NCI-H69 (cell line): Measurements from ENCODE around the gene SIPA1L3.
"Not testable (repeated sequence)": the region's sequence is repeated elsewhere in the genome, so short reads cannot be mapped to it uniquely, and the experiment has no call there.

ENCODE experiments used
- DNase-seq: peaks from one replicate; lab custom pipeline; 2025; lab: John Stamatoyannopoulos, UW

Gene SIPA1L3

DNA sequence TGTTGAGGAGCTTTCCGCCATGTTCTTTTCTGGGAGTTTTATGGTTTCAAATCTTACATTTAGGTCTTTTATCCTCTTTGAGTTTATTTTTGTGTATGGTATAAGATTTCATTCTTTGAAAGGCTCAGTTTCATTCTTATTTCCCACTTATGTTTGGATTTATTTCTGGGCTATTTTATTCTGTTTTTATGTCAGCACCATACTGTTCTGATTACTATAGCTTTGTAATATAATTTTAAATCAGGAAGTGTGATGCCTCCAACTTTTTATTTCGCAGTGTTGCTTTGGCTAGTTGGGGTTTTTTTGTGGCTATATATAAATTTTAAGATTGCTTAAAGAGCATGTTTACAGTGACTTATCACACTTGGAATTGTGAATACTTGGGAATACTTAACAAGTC lies 135.1 kb downstream of the SIPA1L3 start:
- no peak for DNase-seq

DNA sequence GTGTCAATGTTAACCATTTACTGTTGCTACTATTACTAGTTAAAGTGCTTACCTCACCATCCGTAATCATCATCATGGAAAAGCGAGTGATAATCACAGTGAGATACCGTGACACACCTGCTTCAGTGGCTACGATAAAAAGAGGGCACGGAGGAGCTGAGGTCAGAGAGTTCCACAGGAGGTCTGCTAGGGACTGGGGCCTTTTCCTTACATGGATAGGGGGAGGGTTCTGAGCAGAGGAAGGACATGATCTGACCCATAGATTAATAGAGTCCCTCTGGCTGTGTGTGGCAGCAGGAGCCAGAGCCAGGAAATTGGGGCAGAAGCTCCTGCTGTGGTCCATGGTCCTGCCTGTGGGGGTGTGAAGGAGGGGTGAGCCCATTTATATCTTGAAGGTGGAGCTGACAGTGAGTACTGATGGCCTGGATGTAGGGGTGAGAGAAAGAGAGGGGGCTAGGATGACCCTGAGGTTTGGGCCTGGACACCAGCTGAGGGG lies 136.7 kb downstream of the SIPA1L3 start:
- peak; percentile 25 for DNase-seq

DNA sequence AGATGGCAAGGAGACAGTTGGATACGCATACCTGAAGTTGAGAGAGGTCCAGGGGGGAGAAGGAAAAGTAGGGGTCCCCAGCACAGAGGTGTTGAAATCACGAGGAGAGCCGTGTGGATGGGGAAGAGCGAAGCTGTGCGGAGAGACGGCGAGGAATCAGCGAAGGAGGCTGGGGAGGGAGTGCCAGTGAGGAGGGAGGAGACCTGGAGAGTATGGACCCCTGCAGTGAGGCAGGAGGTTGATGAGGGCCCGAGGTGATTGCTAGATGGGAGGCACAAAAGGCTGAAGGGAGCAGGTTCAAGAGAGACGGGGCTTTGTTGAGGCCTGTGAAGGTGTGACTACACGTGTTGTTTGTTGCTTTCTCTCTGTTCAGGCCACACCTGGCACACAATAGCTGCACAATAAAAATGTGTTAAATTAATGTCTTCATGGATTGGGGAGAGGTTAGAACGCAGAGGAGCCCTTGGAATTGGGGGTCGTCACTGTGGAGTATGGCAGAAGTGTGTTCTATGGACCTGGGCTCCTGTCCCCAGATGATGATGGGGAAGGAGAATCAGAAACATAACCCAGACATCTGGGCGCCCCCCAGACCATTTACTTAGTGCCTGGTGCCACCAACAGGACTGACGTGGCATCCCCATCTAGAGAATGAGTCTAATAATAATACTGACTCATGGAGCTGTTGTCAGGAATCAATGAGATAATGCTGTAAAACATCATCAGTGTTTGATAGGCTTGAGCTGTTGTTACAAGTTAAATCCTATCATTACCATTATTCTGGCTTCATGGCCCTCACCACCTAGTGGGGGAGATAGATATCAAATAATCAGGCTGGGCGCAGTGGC lies 137.5 kb downstream of the SIPA1L3 start:
- no peak for DNase-seq

DNA sequence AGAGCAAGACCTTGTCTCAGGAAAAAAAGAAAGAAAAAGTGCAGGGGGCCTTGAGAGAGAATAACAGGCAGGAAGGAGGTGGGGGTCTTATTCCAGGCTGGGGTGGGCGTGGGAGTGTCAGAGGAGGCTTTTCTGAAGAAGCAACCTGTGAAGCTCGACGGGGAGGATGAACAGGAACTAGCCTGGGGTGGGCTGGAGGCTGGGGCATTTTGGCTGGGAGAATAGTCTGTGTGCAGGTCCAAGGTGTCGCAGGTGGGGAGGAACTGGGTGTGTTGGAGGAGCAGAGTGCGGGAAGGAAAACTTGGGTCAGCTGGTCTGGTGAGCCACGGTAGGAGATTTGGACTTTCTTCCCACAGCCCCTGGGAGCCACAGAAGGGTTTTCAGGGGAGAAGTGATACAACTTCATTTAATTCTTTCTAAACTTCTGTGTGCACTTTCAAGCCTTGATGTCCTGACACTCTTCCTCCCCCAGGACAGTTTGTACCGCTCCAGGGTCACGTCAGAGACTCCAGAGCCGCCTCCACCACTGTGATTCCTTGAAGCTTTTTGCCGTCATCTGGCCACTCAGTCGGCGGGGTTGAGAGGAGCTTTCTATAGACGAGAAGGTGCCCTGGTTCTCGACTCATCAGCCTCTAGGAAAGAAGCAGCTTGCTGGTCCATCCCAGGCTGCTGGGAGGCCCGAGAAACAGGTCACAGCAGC lies 138.7 kb downstream of the SIPA1L3 start:
- DNase-seq, result no peak

DNA sequence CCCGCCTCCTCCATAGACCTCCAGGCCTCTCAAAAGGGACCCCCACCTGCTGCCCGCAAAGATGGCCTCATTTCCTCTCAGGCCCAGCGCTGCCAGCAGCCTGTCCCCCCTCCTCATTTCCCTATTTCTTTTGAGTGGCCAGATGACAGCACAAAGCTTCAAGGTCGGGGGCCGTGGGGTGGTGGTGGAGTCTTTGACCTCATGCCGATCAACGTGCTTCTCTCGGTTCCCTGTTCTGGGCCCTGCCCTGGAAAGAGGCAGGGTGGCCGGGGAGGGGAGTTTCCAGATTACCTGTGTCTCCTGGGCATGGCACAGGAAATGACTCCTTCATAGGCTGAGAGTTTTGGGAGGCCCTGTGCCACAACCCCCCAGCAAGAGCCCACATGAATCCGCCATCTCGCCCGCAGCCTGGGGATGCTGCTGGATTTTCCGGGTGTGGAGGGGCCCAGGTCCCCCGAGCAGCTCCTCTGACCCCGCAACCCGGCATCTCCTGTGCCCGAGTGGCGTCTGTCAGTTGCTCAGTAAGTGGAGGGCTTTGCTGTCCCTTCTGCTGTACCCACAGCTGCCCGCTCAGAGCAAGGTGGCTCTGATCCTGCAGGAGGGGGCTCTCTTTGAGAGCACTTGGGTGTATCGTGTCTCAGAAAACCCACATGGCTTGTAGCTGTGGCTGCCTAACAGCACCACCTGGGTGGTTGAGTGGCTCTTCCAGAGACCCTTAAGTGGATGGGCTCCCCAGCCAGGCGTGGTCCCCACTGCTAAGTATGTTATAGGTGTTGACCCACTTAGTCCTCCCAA lies 139.4 kb downstream of the SIPA1L3 start:
- DNase-seq, result no peak

DNA sequence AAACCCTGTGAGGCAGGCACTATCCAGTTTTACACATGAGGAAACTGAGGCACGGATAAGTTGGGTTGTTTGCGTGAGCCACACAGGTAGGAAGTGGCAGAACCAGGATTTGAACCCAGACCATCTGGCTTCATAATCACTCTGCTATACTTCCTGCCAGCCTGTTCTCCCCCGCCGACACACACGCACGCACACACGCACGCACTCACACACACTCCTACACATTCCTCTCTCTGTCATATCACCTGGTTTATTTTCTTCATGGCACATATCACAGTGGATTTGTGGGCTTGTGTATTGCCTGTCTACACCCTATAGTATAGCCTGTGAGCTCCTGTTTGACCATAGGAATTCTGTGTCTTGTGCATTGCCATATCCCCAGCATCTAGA lies 140.0 kb downstream of the SIPA1L3 start:
- peak; percentile 41 for DNase-seq

DNA sequence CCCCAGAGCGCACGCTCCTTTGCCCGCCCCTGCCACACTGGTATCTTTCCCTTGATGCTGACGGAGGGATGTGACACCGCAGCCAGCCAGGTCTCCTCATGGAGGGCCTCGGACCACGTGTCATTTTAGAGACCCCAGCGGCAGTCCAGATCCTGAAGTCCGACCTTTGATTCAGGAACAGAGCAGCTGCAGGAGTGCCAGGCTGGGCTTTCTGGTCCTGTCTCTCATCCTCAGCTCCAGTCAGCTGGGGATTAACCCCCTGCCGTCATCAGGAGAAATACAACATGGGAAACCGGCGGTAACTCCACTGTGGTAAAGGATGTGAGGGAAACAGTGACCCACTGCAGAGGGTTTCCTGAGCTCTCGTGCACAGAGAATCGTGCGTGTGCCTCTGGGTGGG lies 140.6 kb downstream of the SIPA1L3 start:
- DNase-seq, result no peak

DNA sequence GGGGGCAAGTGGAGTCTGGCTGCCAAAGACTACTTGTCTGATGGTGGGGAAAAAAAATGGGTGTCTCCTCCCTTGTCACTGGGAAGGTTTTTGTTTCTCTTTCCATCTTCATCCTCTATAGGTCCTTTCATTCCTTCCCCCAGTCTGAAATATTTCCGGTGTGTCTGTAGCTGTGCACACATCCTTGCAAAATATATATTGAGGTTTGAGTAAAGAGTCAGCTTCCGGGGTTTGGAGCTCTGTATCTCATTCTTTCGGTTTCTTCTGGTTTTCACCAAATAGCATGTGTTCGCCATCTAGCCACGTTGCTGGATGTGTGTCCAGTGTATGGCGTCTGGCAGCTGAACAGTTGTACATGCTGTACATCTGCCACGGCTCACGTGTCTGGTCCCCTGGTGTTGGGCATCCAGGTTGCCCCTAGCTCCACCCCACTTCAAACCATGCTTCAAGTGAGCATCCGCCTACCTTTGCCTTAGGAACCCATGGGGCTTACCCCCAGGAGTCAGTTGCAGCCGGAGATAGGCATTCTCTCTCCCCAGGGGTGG lies 142.2 kb downstream of the SIPA1L3 start:
- no peak for DNase-seq

DNA sequence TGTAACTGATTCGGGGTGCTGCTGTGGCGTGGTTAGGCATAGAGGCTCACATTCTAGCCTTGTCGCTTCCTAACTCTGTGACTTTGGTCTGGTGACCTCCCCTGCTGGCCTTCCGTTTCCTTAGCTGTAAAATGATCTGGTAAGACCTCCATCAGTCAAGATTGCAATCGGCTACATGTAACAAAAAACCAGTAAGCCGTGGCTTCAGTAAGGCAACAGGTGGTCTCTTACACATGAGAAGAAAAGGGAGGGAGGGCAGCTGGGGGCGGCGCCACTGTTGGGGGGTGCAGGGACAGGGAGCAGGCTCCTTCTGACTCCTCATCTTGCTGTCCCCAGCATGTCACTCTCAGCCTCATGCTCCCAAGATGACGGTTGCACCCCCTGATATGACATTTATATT lies 148.0 kb downstream of the SIPA1L3 start:
- peak; percentile 31 for DNase-seq

DNA sequence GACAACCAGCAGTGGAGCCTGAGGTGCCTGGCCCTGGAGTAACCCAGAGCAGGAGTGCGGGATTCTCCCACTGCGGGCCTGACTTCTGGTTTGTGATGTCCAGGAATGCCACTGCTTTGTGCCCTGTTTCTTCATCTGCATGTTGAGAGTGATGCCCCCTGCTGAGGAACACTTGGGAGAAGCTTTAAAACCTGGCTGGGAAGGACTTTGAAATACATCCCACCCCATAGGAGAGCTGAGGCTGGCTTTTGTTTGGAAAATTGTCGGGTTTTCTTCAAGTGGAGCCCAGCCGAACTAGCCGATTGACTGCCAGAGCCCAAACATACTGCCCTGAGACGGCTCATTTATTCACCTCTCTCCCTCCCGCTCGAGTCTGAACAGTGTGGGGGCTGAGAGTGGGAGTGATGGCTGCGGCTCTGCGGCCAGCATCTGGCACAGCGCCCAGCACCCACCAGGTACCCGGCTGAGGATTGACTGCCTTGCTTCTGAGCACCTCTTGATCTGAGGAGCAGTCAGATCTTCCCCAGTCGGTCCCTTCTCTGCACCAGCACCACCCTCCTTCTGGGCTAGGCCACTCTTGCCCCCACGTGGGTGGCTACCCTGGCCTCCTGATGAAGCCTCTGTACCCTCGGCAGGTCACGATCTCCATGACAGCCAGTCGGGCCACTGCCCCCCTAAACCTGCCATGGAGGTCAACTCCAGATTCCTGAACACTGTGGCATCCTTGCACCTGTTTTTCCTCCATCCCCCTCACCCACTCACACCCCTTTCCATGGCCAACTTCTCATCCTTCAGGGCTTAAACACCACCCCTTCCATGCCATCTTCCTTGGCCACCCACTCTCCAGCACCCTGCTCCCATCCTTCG lies 148.9 kb downstream of the SIPA1L3 start:
- peak; percentile 68 for DNase-seq

DNA sequence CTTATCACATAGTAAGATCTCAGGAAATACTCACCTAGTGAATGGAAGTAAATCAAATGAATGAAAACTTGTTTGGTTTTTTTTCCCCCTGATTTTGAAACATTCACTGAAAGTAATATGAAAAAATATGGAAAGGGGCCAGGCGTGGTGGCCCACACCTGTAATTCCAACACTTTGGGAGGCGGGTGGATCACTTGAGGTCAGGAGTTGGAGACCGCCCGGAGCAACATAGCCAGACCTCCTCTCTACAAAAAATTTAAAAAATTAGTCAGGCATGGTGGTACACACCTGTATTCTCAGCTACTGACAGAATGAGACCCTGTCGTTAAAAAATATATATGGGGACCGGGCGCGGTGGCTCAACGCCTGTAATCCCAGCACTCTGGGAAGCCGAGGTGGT lies 149.6 kb downstream of the SIPA1L3 start:
- no peak for DNase-seq

DNA sequence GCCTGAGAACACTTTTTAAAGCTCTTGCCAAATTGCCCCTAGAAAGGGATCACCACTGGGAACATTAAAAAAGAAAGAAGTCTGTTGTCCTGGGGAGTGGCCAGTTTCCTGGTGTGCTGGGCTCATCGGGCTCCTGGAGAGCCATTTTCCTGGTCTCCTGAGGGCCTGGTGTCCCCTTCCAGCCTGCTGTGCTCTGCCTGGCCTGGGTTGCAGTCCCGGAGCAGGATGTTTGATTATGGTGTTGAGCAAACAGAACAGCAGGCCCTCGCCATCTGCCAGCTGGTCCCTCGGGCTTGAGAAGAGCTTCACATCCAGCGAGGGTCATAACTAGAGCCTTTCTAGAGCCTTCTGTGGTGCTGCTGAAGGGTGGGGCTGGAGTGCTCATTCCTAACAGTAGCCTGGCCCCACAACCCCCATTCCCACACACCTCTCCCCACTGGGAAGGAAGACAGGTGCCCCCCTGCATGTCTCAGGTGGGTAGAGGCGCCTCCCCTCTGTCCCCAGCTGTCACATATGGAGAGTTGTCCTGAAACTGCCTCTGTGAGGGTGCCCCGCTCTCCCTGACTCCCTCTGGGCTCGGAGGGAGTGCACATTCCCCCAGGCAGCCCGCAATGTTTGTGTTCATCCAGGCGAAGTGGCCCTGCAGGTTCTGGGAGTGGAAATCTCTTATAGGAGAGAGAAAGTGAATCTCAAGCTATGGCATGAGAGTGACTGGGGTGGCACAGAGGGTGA lies 151.1 kb downstream of the SIPA1L3 start:
- DNase-seq, result peak; percentile 96

DNA sequence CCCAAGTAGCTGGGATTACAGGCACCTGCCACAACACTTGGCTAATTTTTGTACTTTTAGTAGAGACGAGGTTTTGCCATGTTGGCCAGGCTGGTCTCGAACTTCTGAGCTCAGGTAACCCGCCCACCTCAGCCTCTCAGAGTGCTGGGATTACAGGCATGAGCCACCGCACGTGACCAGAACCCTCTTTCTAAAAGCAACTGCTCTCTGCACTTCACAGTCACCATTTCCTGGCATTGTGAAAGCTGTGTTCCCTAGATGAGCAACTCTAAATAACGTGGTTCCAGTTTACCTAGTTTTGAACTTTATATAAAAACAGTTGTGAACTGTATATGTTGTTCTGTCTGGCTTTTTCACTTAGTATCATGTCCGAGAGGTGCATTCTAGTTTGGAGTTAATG lies 152.9 kb downstream of the SIPA1L3 start:
- no peak for DNase-seq

DNA sequence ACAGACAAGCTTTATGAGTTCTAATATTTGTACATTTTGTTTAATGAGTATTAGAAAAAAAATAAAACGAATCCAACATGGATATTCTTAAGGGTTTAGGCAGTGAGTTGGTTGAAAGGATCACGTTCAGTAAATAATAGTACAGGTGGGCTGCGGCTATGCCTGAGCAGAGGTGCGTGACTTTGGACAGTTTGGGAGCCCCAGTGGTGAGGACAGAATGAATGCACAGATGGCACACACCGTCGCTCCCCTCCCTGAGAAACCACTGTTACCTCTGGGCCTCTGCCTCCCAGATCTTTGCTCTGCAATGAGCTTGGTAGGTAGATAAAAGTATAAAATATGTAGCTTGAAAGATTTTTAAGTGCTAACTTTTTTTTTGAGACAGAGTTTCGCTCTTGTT lies 153.3 kb downstream of the SIPA1L3 start:
- DNase-seq, result peak; percentile 60

DNA sequence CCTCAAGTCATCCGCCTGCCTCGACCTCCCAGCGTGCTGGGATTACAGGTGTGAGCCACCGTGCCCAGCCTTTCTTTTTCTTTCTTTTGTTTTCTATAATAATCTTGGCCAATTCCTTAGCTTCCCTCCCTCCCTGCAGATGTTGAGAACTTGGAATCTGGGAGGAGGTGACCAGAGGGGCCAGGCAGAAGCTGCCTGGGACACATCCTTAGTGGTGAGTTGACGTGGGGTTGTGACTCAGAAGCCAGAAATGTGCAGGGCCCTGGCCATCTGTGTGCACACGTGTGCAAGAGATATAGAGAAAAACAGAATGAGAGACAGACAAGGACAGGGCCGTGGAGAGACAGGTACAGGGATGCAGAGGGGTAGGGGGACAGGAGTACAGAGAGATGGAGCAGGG lies 154.3 kb downstream of the SIPA1L3 start:
- peak; percentile 18 for DNase-seq

DNA sequence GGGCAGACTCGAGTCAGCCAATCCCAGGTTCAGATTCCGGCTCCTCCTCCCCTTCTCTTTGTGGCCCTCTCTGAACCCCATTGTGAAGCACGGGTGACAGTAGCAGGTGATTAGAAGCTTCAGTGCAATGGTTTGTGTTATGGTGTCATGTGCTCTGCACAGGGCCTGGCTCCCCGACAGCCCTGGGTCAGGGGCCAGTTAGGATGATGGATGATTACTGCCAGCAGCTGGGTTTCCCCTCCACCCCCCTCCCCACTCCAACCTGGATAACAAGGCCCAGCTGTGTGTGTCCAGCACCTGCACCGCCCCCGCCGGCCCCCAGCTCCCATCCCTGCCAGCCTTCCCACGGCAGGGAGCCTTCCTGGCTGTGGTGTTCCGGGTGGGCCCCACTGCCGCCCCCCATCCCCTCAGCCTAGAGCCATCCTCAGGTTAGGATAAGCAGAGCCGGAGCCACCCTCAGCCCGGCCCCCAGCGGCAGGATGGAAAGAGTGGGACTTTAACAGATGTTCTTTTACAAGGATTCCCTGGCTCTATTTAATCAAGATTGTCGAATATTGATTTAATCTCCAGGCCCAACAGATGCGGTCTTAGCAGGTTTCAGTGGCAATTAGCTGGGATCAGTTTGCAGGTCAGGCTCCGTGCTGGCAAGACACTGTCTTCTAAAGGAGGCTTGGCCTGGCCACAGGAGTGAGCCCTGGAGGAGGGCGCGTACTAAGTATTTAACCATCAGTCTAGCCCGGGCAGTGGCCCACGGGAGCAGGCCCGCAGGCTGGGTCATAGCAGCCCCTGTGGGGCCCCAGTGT lies 156.2 kb downstream of the SIPA1L3 start:
- peak; percentile 100 for DNase-seq

DNA sequence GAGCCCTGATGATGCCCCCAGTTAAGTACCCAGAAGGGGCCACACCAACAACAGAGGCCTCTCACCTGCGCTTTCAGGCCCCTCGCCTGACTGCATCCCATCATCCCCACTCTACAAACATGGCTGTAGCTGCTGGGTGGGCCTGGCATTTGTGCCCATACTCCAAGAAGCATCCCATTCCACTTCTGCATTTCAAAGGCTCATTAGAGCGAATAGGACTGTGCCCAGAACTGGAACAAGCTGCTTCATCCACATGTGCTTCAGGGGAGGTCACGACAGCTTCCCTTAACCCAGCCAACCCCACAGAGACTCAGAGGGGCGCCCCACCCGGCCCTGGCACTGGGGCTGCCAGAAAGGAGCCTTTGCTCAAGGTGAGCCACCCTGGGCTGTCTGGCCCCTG lies 156.9 kb downstream of the SIPA1L3 start:
- no peak for DNase-seq

DNA sequence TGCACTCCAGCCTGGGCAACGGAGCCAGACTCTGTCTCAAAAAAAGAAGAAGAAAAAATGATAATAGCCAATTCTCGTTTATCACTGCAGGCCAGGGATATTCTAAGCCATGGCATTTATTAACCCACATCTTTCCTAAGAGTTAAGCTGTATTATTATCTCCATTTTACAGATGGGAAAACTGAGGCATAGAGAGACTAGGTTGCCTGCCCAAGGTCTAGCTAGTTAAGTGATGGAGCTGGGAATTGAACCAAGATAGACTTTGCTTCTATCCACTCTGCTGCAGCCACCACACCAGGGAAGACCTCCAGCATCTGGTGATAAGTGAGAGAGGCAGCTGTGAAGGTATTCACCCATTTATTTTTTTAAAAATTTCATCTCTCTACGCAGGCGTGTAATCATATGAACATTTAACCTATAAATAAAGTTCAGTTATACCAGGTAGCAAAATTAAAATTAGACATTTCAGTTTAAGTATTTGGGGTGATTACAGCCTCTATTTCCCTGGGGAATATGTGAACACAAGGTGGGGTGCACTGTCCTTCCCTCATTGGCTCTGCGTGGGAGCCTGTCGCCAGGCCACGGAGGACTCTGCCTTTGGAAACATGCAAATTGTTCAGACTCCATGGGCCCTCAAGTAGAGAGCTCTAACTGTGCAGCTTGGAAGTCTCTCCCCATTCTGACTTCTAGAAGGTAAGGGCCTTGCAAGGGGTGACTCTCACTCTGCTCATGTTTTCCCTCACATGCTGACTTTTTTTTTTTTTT lies 157.8 kb downstream of the SIPA1L3 start:
- DNase-seq, result peak; percentile 16

DNA sequence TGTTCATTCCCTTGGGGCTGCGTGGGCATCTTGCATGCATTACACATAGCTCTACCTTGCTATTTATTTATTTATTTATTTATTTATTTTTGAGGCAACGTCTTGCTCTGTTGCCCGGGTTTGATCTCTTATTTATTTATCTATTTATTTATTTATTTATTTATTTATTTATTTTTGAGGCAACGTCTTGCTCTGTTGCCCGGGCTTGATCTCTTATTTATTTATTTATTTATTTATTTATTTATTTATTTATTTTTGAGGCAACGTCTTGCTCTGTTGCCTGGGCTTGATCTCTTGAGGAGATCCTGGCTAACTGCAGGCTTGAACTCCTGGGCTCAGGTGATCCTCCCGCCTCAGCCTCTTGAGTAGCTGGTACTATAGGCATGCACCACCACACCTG lies 158.8 kb downstream of the SIPA1L3 start:
- not testable (repeated sequence) for DNase-seq
